Tibial nerve (tissue), 4 donors: ENCODE measurements around the gene DGKI. TPM values are rescaled to one million over a fixed set of nuclear protein-coding genes. Genes with fewer than 3 reads are reported as not detected.

Experiments used
- DNase-seq, 2 donors: peaks; one replicate each; pipeline ENCODE4 v3.0.0-alpha.2; 2019; ENCODE audit warnings: low spot score in 2 of 2
- H3K27ac ChIP-seq, 4 donors: fragments of 200-600 bp; sonication (generic) in 3 of 4; one replicate each; pipeline ENCODE4 v1.5.1; 2017 to 2019; ENCODE audit warnings: mild to moderate bottlenecking in 1 of 4
- H3K27me3 ChIP-seq, 2 donors: fragments of 200-600 bp; sonication (generic) in 1 of 2; one replicate each; pipeline versions ENCODE4 v1.5.1 to v1.6.0; 2017 to 2019
- H3K36me3 ChIP-seq, 3 donors: fragments of 200-600 bp; sonication (generic); one replicate each; pipeline ENCODE4 v1.5.1; 2018 to 2019
- H3K4me1 ChIP-seq, 4 donors: fragments of 200-600 bp; sonication (generic) in 3 of 4; one replicate each; pipeline ENCODE4 v1.5.1; 2017 to 2019
- H3K4me3 ChIP-seq, 4 donors: fragments of 200-600 bp; sonication (generic) in 3 of 4; one replicate each; pipeline ENCODE4 v1.5.1; 2017 to 2019; ENCODE audit warnings: mild to moderate bottlenecking in 1 of 4, moderate library complexity in 1 of 4
- H3K9me3 ChIP-seq, 4 donors: fragments of 200-600 bp; sonication (generic) in 3 of 4; one replicate each; pipeline ENCODE4 v1.5.1; 2017 to 2019
- CTCF ChIP-seq, 5 experiments: fragments of 200-600 bp in 3 of 5; fragments of 450-650 bp in 2 of 5; sonication (generic) in 3 of 5; IDR thresholded peaks; one replicate each; pipeline ENCODE4 v1.5.1; 2016 to 2019; ENCODE audit warnings: antibody characterized with exemption in 5 of 5, mild to moderate bottlenecking in 3 of 5, moderate library complexity in 2 of 5
- EP300 ChIP-seq, 2 donors: sonication (generic); formaldehyde crosslinking; IDR thresholded peaks; one replicate each; pipeline ENCODE4 v1.6.1; 2017; ENCODE audit warnings: antibody characterized with exemption in 2 of 2, mild to moderate bottlenecking in 1 of 2
- POLR2A ChIP-seq, 2 donors: fragments of 450-650 bp; IDR thresholded peaks; one replicate each; pipeline ENCODE4 v1.6.1; 2017; ENCODE audit warnings: antibody characterized with exemption in 2 of 2, mild to moderate bottlenecking in 2 of 2, moderate library complexity in 2 of 2
- WGBS, 2 donors: methylation state at CpG; one replicate each; pipeline ENCODE4 v1.1.5; 2018; 5-methylcytosine and 5-hydroxymethylcytosine counted together
- total RNA-seq, 4 donors: library from RNA; depleted of rRNA; stranded (reverse); fragments of >200 nt; gene quantifications; one replicate each; pipeline ENCODE4 v1.1.0, GENCODE V29; 2016

DGKI gene
- total RNA-seq, 4 donors from 2014 or later: 0.21 to 2.7 (median 1.7) TPM

- H3K9me3 ChIP-seq: no peaks in the 10 kb centered on the region
- no peaks in the 10 kb centered on the region for H3K36me3 ChIP-seq
Measured at GRCh38 chr7:137613006-137613525, 233.7 kb downstream of the DGKI start.

GRCh38 chr7:137611606-137612005 is 235.2 kb downstream of the DGKI start:
- no peak overlapping the region for H3K4me3 ChIP-seq
- no peaks in the 10 kb centered on the region for H3K36me3 ChIP-seq
- H3K27me3 ChIP-seq: no peaks in the 10 kb centered on the region
- no peak for DNase-seq
- peaks cover 0 to 3% (median 0%) of the 10 kb centered on the region in 4 donors for H3K4me1 ChIP-seq
- TF ChIP-seq EP300 (IDR thresholded peaks at IDR 0.05) (no peak), POLR2A (IDR thresholded peaks at IDR 0.05) (no peak), CTCF (IDR thresholded peaks at IDR 0.05) (no peak)
- no peaks in the 10 kb centered on the region for H3K9me3 ChIP-seq
- 55 to 59% methylated on average over 2 of the region's 2 CpGs for WGBS, 2 donors
- no peak overlapping the region for H3K27ac ChIP-seq

More at GRCh38 chr7:137613006-137613525, 233.7 kb downstream of the DGKI start:
- DNase-seq: no peak
- Histone ChIP-seq H3K4me3 (no peak overlapping the region), H3K4me1 (peaks cover 0 to 3% (median 0%) of the 10 kb centered on the region in 4 donors), H3K27me3 (no peaks in the 10 kb centered on the region), H3K27ac (no peak overlapping the region)
- TF ChIP-seq CTCF (IDR thresholded peaks at IDR 0.05) (no peak), POLR2A (IDR thresholded peaks at IDR 0.05) (no peak), EP300 (IDR thresholded peaks at IDR 0.05) (no peak)
- 66 to 70% methylated on average over 3 of the region's 3 CpGs for WGBS, 2 donors

GRCh38 chr7:137609500-137609899 is 237.3 kb downstream of the DGKI start:
- Histone ChIP-seq H3K36me3 (no peaks in the 10 kb centered on the region), H3K27ac (no peak overlapping the region), H3K9me3 (no peaks in the 10 kb centered on the region), H3K4me3 (no peak overlapping the region), H3K4me1 (peaks cover 0 to 3% (median 0%) of the 10 kb centered on the region in 4 donors), H3K27me3 (no peaks in the 10 kb centered on the region)
- TF ChIP-seq EP300 (IDR thresholded peaks at IDR 0.05) (no peak), CTCF (IDR thresholded peaks at IDR 0.05) (no peak), POLR2A (IDR thresholded peaks at IDR 0.05) (no peak)
- no peak for DNase-seq
- WGBS, 2 donors: 51 to 71% methylated on average over 6 of the region's 6 CpGs

GRCh38 chr7:137606061-137606674 is 240.6 kb downstream of the DGKI start:
- Histone ChIP-seq H3K9me3 (no peaks in the 10 kb centered on the region), H3K4me3 (no peak overlapping the region), H3K27me3 (no peaks in the 10 kb centered on the region), H3K36me3 (no peaks in the 10 kb centered on the region), H3K27ac (no peak overlapping the region), H3K4me1 (peaks cover 0 to 3% (median 0%) of the 10 kb centered on the region in 4 donors)
- DNase-seq: no peak
- TF ChIP-seq CTCF (IDR thresholded peaks at IDR 0.05) (peak in 4 of 5 experiments; percentile 26 to 50 (median 38)), EP300 (IDR thresholded peaks at IDR 0.05) (no peak)
- WGBS, 2 donors: 63 to 66% methylated on average over 5 of the region's 5 CpGs

GRCh38 chr7:137603043-137603442 is 243.7 kb downstream of the DGKI start:
- WGBS, 2 donors: 30 to 36% methylated on average over 2 of the region's 2 CpGs
- H3K36me3 ChIP-seq: no peaks in the 10 kb centered on the region
- no peak overlapping the region for H3K27ac ChIP-seq
- no peaks in the 10 kb centered on the region for H3K27me3 ChIP-seq
- TF ChIP-seq EP300 (IDR thresholded peaks at IDR 0.05) (no peak), POLR2A (IDR thresholded peaks at IDR 0.05) (no peak), CTCF (IDR thresholded peaks at IDR 0.05) (no peak)
- H3K9me3 ChIP-seq: no peaks in the 10 kb centered on the region
- no peak for DNase-seq
- no peaks in the 10 kb centered on the region for H3K4me1 ChIP-seq
- H3K4me3 ChIP-seq: no peak overlapping the region
